Measurements from ENCODE around the gene COLEC12.
"Not testable (repeated sequence)": the region's sequence is repeated elsewhere in the genome, so short reads cannot be mapped to it uniquely, and the experiment has no call there.

The COLEC12 gene

DNA sequence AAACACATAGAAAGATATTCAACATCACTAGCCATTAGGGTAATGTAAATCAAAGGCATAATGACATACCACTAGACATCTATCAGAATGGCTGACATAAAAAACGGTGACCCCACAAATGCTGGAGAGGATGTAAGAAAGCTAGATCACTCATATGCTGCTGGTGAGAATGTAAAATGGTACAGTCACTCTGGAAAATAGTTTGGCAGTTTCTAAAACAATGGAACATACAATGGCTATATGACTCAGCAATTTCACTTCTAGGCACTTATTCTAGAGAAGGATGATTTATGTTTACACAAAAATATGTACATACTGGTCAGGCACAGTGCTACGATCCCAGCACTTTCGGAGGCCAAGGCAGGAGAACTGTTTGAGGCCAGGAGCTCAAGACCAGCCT lies 87.3 kb downstream of the COLEC12 start:
- no peak for DNase-seq (ENCODE audit: low read depth in 2 of 2)

DNA sequence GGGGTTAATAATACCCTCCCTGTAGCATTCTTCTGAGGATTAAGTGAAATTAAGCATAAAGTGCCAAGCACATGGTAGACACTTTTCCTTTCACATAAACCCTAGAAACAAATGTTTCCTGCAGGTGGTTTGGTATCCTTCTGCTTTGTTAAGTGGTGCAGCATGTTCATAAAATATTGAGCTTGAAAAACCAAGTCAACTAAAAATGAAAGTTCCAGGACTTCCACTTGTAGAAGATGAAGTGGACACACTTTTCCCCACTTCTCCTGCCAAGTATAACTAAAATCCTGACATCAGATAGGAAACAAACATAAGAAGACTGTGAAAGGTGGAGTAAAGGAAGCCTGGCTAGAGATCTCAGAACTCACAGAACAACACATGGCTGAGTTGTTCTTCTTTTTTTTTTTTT lies 90.5 kb downstream of the COLEC12 start:
- DNase-seq (ENCODE audit: low read depth in 2 of 2) = no peak

GRCh38 chr18:408367-408766 lies 92.1 kb downstream of the COLEC12 start:
- DNase-seq (ENCODE audit: low read depth in 2 of 2) = no peak

- no peak for DNase-seq (ENCODE audit: low read depth in 2 of 2)
Observed at GRCh38 chr18:407626-408224, 92.8 kb downstream of the COLEC12 start.

DNA sequence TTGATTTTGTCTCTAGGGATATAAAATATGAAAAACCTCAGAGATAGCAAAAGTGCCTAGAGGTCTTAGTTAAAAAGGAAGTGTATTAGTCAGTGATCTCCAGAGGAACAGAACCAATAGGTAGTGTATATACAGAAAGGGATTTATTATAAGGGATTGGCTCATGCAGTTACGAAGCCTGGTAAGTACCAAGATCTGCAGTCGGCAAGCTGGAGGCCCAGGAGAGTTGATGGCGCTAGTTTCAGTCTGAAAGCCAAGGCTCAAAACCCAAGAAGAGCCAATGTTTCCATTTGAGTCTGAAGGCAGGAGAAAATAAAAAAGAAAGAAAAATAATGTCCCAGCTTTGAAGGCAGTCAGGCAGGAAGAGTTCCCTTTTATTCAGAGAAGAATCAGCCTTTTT lies 93.3 kb downstream of the COLEC12 start:
- DNase-seq (ENCODE audit: low read depth in 2 of 2) = no peak

DNA sequence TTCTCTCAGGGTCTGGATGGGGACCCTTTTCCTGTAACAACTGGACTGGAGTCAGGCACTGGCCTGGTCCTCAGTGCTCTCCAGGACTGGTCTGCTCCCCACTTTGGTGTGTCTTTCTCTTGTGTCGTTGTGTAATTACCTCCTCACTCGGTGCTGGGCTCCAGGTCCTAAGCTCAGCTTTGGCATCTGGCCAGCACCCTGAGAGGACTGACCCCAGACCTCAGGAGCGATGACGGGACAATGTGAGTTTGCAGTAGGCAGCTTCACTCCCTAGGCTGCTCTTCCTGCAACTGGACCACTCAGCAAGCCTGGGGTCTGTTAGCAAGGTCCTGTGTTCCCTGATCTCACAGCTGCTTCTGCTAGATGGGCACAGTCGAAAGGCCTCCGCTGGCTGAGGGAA lies 93.8 kb downstream of the COLEC12 start:
- DNase-seq (ENCODE audit: low read depth in 2 of 2) = no peak

DNA sequence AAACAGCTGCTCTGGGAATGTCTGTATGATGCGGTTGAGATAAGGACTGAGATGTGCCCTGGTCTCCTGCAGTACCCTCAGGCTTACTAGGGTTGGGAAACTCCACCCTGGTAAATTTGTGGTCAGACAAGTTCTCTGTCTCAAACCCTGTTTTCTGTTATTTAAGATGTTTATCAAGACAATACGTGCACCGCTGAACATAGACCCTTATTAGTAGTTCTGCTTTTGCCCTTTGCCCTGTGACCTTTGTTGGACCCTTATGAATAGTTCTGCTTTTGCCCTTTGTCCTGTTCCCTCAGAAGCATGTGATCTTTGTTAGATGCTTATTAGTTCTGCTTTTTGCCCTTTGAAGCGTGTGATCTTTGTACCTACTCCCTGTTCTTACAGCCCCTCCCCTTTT lies 95.5 kb downstream of the COLEC12 start:
- DNase-seq (ENCODE audit: low read depth in 2 of 2) = not testable (repeated sequence)

- DNase-seq (ENCODE audit: low read depth in 2 of 2) = no peak
Observed at GRCh38 chr18:404061-404636, 96.4 kb downstream of the COLEC12 start.

GRCh38 chr18:402129-402528 lies 98.4 kb downstream of the COLEC12 start:
- DNase-seq (ENCODE audit: low read depth in 2 of 2) = no peak

- no peak for DNase-seq (ENCODE audit: low read depth in 2 of 2)
Observed at GRCh38 chr18:400456-400855, 100.0 kb downstream of the COLEC12 start.

- no peak for DNase-seq (ENCODE audit: low read depth in 2 of 2)
Observed at GRCh38 chr18:399631-400135, 100.8 kb downstream of the COLEC12 start.

- DNase-seq (ENCODE audit: low read depth in 2 of 2) = no peak
Observed at GRCh38 chr18:398935-399630, 101.4 kb downstream of the COLEC12 start.

DNA sequence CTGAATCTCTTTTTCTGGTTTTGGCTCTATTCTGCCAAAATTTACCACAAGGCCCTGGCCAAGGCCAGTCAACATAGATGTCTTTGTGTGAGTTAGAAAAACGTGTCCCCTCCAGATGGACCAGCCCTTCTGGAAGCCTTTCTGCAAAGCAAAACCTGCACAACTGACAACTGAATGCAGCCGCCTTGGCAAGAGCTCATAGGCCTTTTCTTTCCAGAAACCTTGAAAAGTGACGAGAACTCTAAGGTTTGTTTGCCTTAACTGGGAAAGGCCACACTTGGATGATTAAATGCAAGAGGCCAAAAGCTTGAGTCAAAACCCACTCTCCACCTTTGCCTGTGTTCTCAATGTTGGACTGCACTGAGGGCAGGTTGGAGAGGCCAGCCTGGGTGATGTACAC lies 103.9 kb downstream of the COLEC12 start:
- DNase-seq (ENCODE audit: low read depth in 2 of 2) = no peak

DNA sequence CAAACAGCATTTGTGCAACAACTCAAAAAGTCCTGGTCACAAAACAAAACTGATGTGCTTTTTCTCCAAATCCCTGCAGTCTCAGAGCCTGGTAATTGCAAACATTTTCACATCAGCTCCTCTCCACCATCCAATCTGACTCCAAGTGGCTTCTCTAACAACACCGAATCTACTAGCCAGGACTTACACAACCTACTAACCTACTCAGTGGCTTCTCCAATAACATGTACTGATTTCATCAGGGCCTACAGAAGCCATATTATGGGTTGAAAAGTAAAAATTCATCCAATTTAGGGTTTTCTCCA lies 104.3 kb downstream of the COLEC12 start:
- no peak for DNase-seq (ENCODE audit: low read depth in 2 of 2)

GRCh38 chr18:395456-396250 lies 104.8 kb downstream of the COLEC12 start:
- no peak for DNase-seq (ENCODE audit: low read depth in 2 of 2)

GRCh38 chr18:394987-395362 lies 105.5 kb downstream of the COLEC12 start:
- no peak for DNase-seq (ENCODE audit: low read depth in 2 of 2)

GRCh38 chr18:394262-394986 lies 106.1 kb downstream of the COLEC12 start:
- DNase-seq (ENCODE audit: low read depth in 2 of 2) = no peak

GRCh38 chr18:393574-393957 lies 106.9 kb downstream of the COLEC12 start:
- DNase-seq (ENCODE audit: low read depth in 2 of 2) = no peak

- DNase-seq (ENCODE audit: low read depth in 2 of 2) = no peak
Observed at GRCh38 chr18:392928-393573, 107.5 kb downstream of the COLEC12 start.

DNA sequence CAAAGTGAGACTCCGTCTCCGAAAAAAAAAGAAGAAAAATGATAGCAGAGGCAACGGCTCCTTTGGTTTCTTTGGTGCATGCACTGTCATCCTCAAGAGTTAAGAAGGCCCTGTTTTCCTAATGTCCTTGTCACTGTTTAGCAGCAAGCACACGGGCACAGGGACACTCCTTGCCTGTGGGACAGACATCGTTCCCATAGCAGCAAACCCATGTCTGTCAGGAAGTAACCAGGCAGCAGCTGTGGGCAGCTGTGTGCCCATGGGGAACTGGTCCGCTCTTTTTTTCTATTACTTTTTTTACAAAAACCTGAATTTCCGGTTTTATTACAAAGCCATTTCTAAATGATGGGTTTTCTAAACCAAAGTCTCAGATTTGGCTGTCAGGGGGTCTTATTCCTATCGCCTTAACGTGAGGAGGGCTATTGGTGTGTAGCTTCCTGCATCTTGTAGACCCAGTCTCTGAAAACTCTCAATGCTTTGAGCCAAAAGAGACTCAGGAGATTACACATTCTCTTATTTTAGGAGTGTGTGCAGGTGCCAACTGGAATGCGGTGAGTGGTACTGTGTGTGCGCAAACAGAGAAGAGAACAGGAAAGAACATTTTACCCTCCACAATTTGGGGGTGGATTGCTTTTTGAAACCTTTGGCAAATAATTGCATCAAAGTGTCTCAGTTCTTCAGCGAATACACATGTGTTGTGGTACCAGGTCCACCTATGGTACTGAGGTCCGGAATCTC lies 109.6 kb downstream of the COLEC12 start:
- DNase-seq (ENCODE audit: low read depth in 2 of 2) = no peak
